GM18868 (cell line): ENCODE data around the gene EFCAB13.
"Not testable (repeated sequence)": the region's sequence is repeated elsewhere in the genome, so short reads cannot be mapped to it uniquely, and the experiment has no call there.

Experiments
- ATAC-seq: cut with Tn5 transposase; IDR thresholded peaks from one replicate; pipeline ENCODE4 v1.9.1; 2021; ENCODE audit warnings: mild to moderate bottlenecking, moderate library complexity; ENCODE audit not compliant: unreplicated experiment

The EFCAB13 gene

GRCh38 chr17:47425233-47425632 is 101.5 kb downstream of the EFCAB13 start:
- ATAC-seq, result not testable (repeated sequence)

GRCh38 chr17:47425887-47426635 is 102.3 kb downstream of the EFCAB13 start:
- ATAC-seq, result not testable (repeated sequence)

- no peak for ATAC-seq
Measured at GRCh38 chr17:47427985-47428384, 104.2 kb downstream of the EFCAB13 start.

GRCh38 chr17:47432240-47432639 is 108.5 kb downstream of the EFCAB13 start:
- ATAC-seq, result not testable (repeated sequence)

- ATAC-seq, result no peak
Measured at GRCh38 chr17:47465165-47465564, 141.4 kb downstream of the EFCAB13 start.

DNA sequence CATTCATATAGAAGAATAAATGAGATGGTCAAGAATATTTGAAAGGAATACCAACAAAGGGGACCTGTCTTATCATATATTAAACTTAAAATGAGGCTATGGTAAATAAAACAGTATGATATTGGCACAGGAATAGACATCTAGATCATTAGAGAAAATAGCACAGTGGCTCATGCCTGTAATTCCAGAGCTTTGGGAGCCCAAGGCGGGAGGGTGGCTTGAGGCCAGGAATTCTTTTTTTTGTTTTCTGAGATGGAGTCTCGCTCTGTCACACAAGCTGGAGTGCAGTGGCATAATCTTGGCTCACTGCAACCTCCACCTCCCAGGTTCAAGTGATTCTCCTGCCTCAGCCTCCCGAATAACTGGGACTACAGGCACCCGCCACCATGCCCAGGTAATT is 143.2 kb downstream of the EFCAB13 start:
- not testable (repeated sequence) for ATAC-seq

- no peak for ATAC-seq
Measured at GRCh38 chr17:47470836-47471235, 147.1 kb downstream of the EFCAB13 start.

DNA sequence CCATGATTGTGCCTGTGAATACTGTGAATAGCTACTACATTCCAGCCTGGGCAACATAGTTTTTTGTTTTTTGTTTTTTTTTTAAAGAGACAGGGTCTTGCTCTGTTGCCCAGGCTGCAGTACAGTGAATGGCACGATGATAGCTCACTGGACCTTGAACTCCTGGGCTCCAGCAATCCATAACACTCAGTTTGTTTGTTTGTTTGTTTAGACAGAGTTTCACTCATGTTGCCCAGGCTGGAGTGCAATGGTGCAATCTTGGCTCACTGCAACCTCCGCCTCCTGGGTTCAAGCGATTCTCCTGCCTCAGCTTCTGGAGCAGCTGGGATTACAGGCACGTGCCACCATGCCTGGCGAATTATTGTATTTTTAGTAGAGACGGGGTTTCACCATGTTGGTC is 148.3 kb downstream of the EFCAB13 start:
- ATAC-seq, result not testable (repeated sequence)
